Kidney epithelial cell (primary cell): ENCODE measurements around the gene TMEFF1. TPM values are rescaled to one million over a fixed set of nuclear protein-coding genes. Genes with fewer than 3 reads are reported as not detected.
"Not testable (repeated sequence)": the region's sequence is repeated elsewhere in the genome, so short reads cannot be mapped to it uniquely, and the experiment has no call there.

ENCODE experiments used
- DNase-seq: peaks from one replicate; pipeline ENCODE4 v3.0.0-alpha.2; 2010; ENCODE audit warnings: low read depth
- H3K27me3 ChIP-seq: 2 replicates; pipeline ENCODE4 v1.6.0; 2011; ENCODE audit warnings: low read length; ENCODE audit not compliant: control insufficient read depth, insufficient read depth
- H3K36me3 ChIP-seq: 2 replicates; pipeline ENCODE4 v1.5.1; 2011; ENCODE audit warnings: low read length; ENCODE audit not compliant: control insufficient read depth, insufficient read depth
- H3K4me3 ChIP-seq: 2 replicates; pipeline ENCODE4 v1.5.1; 2011; ENCODE audit warnings: low read depth, mild to moderate bottlenecking, control low read depth, low read length
- CTCF ChIP-seq: IDR thresholded peaks from 2 replicates; pipeline ENCODE4 v1.5.1; 2011; ENCODE audit warnings: mild to moderate bottlenecking, moderate library complexity, low read length, control low read depth, inconsistent platforms; ENCODE audit not compliant: insufficient read depth, poor library complexity, severe bottlenecking
- total RNA-seq: library from RNA; depleted of rRNA; stranded (reverse); fragments of >200 nt; gene quantifications from 2 replicates; pipeline ENCODE4 v1.2.3, GENCODE V29; 2015

Gene TMEFF1
- total RNA-seq, 1 donor from 2014 or later, result 23.4 TPM

GRCh38 chr9:100437860-100438805, 34.8 kb upstream of the TMEFF1 start:
- Histone ChIP-seq H3K4me3 (no peak overlapping the region), H3K36me3 (no peaks in the 10 kb centered on the region), H3K27me3 (no peaks in the 10 kb centered on the region)
- peak; percentile 91 for TF ChIP-seq CTCF
- no peak for DNase-seq

DNA sequence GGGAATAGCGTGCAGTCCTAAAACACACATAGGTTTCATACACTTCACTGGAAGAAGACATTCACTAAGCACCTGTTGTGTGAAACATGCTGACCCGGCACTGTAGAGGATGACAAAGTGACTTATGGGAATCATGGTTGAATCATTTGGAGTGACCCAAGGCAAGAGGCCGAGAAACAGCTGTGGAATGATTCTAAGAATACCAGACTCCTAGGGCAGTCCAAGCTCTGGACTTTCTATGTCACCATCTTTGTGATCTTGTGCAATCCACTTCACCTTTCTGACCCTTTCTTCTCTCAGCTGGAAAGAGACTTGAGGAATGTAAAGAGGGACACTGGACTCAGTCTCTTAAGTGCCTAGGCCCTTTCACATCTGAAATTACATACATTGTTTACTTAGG, 32.9 kb upstream of the TMEFF1 start:
- TF ChIP-seq CTCF, result no peak
- DNase-seq, result no peak
- Histone ChIP-seq H3K36me3 (no peaks in the 10 kb centered on the region), H3K4me3 (no peak overlapping the region), H3K27me3 (no peaks in the 10 kb centered on the region)

- DNase-seq, H3K36me3 ChIP-seq, H3K4me3 ChIP-seq, H3K27me3 ChIP-seq: not testable (repeated sequence)
Observed at GRCh38 chr9:100440487-100440886, 32.5 kb upstream of the TMEFF1 start.

- H3K36me3 ChIP-seq, result no peaks in the 10 kb centered on the region
Observed at GRCh38 chr9:100441911-100442361, 31.0 kb upstream of the TMEFF1 start.

GRCh38 chr9:100443781-100444768, 28.9 kb upstream of the TMEFF1 start:
- no peaks in the 10 kb centered on the region for H3K27me3 ChIP-seq
- H3K4me3 ChIP-seq, result no peak overlapping the region
- TF ChIP-seq CTCF, result no peak
- peaks cover 1% of the 10 kb centered on the region for H3K36me3 ChIP-seq
- no peak for DNase-seq

More at GRCh38 chr9:100441911-100442361, 31.0 kb upstream of the TMEFF1 start:
- DNase-seq, result no peak
- TF ChIP-seq CTCF, result no peak
- H3K4me3 ChIP-seq, result no peak overlapping the region
- H3K27me3 ChIP-seq, result no peaks in the 10 kb centered on the region
